SHP77 (cell line): ENCODE data around the gene GALNT17.

Experiments used
- DNase-seq, 2 experiments: peaks; one replicate each; lab custom pipeline; 2025; lab: John Stamatoyannopoulos, UW

GALNT17 gene

DNA sequence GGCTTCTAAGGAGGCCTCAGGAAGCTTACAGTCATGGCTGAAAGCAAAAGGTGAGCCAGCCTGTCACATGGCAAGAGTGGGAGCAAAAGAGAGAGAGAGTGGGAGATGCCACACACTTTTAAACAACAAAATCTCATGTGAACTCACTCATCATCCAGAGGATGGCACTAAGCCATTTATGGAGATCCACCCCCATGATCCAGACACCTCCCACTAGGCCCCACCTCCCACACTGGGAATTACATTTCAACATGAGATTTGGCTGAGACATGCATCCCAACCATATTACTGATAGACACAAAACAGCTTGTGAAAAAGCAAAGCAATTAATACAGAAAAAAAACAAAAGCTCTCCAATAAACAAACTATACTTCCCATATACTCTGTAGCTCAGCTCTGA is 210.3 kb downstream of the GALNT17 start:
- no peak for DNase-seq

DNA sequence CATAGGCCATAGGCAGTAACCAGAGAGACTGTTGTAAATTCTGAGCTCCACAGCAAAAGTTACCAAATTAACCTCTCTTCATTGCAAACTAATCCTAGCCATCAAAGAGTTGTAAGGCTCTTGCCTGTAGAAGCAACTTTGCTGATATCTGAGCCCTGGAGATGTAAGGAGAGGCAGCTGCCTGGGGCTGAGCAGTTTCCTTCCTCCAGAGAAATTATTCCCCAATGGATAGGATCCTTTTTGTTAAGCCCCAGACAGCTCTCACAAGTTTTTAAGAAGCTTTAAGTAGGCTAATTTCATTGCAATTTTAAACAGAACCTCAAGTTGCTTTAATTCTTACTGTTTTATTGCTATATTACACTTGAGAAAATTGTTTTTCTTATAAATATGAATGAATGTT is 211.1 kb downstream of the GALNT17 start:
- no peak for DNase-seq

DNA sequence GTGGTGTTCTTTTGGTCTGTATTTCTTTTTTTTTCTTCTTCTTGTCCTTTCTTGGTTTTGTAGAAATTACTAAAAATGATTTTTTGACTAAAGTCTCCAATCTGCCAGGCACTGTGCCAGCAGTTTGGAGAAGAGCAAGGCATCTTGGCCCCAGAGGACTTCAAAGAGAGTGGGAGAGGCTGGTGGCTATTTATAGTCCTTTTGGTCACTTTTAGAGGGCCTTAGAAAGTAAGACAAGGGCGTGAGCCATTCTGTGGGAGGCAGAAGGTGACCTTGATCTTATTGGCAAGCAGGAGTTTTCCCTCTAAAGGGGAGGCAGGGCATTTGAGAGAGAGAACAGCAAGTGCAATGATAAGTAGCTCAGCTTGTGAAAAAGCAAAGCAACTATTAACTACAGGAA is 211.9 kb downstream of the GALNT17 start:
- no peak for DNase-seq

DNA sequence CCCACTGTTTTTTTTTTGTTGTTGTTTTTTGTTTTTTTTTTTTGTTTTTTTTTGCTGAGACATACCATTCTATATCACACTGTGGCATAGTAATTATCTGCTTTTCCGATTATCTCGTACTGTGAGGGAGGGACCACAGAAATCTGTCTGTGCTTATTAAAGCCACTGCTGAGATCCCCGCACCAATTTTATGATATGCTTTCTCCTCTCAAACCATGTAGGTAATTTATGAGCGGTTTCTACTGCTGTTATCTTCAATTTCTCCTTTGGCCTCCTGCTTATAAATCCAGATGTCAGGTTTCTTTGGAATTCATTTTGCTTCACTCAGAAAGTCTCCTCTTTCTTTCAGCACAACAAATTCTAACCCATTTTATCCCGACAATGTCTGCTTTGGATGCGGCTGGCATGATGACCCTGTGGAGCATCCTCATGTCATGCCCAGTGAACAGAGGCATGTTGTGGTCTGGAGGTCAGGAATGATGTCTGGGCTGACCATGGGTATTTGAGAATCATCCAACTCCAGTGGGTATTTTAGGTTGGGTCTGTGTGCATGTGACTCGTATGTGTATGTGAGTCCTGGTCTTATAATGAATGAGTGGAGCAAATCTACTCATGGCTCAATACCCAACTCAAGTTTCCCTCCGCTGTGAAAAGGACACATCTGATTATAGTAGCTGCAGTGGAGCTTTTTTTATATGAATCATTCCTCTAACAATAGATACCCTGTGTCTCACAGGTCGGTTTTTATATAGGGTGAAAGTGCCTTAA is 213.4 kb downstream of the GALNT17 start:
- DNase-seq = no peak

DNA sequence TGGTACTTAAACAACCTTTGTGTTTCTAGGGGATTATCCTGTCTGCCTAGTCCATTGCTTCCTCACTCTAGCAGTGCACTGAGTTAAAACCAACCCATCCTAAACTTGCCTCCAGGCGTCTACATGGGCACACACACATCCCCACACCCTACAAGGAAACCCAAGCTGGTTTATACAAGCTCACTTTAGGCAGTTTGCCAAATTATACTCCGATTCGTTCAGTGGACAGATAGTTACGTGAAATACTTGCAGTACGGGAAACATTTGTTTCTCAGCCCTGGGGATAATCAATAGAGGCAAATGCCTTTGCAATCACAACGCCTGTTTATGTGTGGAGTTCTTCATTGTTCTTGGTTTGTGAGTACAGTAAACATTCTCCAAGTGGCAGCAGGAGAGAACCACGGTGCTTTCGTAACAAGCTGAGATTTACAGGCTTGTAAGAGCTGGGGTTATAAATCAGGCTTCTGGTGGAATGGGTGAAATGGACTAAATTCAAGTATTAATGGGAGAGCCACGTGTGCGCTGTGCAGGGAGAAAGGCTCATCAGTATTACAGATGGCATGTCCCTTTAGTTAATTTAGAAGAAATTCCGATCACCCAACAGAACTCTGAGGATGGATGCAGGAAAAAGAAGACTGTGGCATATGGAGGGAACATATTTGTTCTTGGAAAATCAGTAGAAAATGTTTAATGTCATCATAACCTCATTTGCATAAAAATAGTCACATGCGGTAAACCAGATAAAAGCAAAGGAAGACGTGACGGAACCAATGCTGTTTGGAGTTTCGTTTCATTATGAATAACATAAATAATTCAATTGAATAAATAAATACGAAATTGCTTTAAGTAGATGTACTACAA is 217.1 kb downstream of the GALNT17 start:
- DNase-seq = no peak

DNA sequence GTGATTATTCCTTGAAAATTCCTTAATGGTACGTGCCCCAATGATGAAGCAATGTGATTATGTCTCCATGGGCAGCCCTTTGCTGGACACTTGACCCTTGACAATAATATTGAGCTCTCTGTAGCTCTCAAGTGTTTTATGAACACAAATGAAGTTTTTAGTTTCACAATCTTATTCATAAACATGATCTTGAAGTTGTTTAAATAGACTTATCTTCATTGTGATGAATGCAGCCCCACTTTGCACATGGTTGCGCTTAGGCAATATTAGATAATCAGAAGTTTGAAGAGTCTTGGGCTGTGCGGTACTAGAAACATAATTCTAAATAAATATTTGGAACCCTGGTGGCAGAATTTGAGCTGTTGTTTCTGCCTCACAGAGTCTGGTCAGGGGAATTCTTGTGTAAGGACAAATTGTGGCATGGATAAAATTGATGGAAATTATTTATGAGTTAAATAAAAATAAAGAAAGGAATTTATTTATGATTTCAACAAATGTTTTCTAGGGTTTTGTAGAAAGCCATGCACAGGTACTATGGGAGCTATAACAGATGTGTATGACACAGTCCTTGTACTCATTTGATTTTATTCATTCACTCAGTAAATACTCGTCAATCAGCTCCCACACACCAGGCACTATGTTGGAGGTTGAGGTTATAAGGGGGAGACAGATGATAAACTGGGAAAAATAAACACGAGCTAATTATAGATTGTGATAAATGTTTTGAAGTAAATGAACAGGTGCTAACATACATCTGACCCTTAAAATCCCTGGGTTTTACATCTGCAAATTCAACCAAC is 217.9 kb downstream of the GALNT17 start:
- no peak for DNase-seq

DNA sequence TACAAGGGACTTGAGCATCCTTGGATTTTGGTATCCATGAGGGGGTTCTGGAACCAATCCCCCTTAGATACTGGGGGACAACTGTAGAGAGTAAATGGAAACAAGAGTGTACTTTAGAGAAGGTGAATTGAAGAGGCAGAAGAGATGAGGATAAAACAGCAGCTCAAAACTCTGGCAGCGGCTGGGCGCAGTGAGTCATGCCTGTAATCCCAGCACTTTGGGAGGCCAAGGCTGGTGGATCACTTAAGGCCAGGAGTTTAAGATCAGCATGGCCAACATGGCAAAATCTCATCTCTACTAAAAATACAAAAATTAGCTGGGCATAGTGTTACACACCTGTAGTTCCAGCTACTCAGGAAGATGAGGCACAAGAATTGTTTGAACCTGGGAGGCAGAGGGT is 218.7 kb downstream of the GALNT17 start:
- no peak for DNase-seq

DNA sequence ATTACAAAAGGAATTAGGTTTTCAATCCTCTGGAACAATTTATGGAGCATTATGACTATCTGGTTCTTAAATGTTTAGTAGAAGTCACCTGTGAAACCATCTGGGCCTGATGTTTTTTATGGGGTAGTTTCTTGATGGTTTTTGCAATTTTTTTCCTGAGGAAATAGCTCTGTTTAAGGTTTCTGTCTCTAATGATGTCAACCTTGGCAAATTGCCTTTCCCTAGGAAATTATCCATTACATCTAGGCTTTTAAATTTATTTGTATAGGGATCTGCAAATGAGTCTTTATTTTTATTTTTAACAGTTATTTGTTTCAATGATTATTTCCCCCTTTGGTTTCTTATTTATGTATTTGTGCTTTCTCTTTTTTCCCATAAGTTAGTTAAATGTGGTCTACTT is 222.8 kb downstream of the GALNT17 start:
- DNase-seq = no peak

DNA sequence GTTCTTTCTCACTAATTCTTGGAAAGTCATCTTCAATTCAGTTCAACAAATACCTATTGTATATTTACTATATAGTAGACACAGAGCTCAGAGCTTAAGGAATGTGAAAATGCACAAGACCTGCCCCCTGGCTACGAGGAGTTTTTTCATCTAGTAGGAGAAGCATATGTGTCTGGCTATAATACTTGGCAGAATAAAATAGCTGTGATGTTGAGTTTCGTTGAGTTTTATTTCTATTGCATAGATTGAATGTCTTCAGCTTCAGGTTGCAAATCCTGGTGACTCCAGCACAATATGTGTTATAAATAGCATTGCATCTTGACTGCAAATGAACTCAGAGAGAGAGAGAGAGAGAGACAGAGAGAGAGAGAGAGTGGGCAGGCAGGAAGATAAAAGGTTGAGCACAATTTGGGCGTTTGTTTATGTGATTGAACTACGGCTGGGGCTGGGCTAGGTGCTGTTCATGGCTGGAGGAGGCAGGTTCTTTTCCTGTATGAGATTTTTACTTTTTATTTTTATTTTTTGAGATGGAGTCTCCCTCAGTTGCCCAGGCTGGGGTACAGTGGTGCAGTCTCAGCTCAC is 229.6 kb downstream of the GALNT17 start:
- no peak for DNase-seq

DNA sequence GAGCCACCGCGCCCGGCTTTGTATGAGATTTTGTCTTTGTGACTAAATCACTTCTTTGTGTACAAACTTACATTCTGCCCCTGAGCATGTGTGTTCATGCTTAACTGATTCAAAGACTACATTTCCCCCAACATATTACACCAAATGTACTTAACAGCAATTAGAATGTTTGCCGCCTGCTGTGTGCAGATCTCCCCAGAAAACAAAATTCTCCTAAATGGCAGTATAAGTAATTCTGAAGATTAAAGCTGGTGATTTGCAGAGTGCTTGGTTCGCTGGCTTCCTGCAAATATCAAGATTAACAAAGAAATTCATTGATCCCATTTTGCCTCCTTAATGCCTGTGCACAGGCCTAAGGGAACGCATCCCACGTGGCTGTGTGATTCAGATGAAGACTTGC is 230.3 kb downstream of the GALNT17 start:
- DNase-seq = no peak

DNA sequence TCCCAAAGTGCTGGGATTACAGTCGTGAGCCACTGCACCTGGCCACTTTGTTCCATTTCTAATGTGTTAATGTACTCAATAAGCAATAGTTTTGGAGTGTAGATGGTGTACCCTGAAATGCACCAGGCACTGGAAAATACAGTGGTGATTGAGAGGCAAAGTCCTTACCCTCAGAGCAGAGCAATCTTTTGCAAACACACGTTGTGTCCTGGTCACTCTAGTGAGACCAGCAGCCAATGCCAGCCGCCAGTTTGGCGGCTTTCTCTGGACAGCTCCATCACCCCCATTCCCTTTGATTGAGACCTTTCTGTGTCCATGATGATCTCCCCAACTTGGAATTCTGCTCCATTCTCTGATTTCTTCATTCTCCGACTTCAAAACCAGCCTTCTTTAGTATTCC is 231.3 kb downstream of the GALNT17 start:
- DNase-seq = no peak

DNA sequence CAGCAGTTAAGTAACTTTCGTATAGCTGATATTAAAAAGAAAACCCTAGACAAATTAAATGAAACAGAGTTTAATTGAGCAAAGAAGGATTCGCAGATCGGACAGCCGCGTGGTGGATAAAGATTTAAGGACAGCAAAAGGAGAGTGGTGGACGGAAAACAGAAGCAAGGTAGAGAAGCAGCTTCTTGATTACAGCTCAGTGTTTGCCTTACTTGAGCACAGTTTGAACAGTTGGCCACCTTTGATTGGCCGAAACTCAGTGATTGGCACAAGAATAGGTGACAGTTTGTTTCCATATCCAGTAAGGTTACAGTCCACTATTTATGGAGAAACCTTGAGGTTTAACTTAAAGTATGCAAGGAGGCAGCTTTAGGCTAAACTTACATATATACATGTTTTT is 231.7 kb downstream of the GALNT17 start:
- DNase-seq = no peak

DNA sequence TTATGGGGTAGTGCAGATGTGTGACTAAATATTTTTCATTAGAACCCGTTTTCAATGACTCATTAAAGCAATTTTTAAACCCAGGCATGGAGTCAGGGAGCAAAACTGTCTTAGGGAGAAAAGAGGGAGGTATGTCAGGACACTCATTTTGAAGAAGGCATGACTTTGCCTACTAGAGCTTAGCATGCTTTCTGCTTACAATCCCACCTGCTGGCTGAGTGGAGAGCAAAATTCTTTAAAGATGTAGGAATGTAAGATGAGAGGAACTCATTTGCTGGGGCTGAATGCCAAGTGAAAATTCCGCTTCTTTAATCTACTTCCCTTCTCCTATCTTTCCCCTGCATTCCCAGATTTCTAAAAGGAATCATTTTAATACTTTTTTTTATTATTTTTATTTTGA is 232.6 kb downstream of the GALNT17 start:
- no peak for DNase-seq

DNA sequence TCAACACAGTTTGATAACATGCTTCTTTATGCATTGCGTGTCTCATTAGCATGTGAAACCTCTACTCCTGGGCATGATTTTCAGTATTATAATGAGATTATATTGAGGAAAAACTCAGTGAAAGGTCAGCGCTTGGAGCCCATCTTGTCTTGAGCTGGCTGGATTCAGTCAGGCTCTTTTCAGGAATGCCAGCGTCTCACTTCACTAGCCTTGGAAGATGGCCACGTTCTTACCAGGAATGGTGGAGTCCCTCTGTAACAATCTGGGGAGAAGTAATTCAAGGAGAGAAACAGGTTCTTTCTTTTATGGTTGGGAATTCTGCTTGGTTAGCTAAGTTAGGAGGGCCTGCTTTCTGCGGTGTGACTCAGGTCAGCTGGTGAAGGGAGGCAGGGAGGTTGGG is 241.0 kb downstream of the GALNT17 start:
- no peak for DNase-seq

DNA sequence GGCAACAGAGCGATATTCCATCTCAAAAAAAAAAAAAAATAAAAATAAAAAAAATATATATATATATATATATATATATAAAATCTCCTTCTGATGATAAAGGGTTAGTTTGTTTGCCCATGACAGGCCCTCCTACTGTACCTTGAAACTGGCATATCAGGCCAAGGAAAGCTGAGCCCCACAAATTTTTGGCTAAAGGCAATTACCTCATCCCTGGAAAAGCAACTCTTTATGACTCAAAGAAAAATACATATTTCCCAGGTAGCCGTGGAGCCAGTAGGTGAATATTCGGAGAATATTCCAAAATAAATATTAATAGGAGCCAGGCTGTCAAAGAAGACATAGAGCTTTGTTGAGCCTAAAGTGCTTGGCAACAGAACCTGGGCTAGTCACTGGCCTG is 245.1 kb downstream of the GALNT17 start:
- no peak for DNase-seq

DNA sequence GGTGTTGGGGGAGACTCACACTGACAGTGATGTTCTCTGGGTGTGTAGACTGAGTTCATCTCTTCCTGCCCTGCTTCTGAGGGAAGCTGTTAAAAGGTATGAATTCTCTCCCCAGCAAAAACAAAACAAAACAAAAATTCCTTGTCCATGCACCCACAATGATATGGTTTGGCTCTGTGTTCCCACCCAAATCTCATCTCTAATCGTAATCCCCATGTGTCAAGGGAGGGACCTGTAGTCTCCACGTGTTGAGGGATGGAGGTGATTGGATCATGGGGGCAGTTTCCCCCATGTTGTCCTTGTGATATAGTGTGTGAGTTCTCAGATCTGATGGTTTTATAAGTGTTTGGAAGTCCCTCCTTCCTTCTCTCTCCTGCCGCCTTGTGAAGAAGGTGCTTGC is 245.5 kb downstream of the GALNT17 start:
- DNase-seq = no peak

DNA sequence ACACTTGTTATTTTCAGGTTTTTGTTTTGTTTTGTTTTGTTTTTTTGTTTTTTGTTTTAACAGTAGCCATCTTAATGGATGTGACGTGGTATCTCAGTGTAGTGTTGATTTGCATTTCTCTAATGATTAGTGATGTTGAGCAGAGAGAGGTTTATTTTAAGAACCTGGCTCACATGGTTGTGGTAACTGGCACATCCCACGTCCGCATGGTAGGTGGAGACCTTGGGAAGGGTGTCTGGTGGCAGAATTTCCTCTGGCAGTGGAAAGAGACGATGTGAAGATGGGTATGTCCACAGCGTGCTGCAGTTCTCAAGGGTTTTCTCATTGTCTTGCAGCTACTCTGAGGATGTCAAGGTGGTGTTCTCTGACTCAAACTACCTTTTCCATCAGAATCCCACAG is 252.2 kb downstream of the GALNT17 start:
- DNase-seq = no peak

DNA sequence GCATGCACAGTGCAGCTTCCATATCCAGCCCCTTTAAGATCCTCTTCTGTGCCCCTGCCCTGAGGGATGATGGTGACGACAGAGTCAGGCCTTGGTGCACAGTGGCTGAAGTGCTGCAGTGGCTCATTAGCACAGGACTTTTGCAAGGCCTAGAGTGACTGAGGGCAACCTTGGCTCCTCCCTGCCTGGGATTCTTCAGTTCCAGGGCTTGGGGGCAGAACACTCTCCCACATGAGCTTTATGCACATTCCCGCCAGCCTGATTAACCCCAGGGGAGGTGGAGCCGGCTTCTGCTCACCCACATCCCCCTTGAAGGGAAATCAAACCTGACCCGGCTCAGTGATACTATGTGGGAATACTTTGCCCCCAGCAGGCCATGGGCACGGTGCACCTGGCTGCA is 253.4 kb downstream of the GALNT17 start:
- no peak for DNase-seq

DNA sequence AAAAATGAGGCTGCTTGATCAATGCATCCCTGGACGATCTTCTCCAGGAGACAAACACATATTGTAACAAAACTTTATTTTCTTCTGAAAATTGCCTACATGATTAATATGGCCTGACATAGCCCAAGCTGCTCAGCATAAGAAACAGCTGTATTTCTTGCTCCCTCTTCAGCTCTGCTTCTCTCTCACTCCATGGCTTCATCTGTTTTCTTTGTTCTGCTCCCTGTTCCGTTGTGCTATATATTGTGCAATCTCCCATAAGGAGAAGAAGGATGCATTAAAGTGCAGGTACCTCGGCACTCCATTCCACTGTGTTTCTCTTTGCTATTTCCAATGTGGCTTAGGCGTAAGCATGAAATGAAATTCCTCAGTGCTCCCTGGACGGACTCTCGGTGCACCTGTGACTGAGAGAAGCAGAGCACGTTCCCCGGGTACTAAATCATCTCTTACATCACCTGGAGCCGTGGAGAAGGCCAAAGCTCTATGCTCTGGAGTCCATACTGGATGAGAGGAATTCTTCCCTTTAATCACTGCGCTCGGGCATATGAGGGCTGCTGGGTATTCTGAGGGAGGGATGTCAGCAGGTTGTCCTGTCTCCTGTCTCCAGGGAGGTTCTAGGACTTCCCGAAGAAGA is 254.3 kb downstream of the GALNT17 start:
- no peak for DNase-seq

DNA sequence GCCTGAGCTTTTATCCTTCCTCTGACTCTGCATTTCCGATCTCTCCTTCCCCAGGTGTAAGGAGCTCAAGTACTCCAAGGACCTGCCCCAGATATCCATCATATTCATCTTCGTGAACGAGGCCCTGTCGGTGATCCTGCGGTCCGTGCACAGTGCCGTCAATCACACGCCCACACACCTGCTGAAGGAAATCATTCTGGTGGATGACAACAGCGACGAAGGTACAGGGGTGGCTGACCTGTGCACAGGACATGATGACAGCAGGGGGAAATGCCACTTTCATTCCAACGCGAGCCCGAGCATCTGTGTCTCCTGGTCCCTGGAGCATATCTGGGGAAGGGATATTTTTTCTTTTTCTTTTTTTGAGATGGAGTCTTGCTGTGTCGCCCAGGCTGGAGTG is 256.2 kb downstream of the GALNT17 start:
- no peak for DNase-seq

DNA sequence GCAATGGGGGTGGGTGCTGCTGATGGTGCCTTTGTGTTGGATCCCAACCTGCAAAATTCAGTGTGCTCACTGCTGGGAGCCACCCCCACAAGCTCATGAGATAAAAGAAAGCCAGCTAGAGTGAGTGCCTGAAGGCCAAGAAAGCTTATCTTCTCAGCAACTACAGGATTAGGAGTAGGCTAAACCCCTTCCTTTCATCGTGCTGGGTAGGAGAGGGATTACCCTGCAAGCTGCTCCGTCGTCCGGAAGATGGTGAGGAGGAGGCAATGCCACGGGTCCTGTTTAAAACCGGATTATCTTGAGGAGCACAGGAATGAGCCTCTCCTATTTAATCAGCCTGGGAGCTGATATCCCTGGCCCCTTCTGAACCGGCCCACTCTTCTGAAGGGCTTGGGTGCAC is 258.0 kb downstream of the GALNT17 start:
- no peak for DNase-seq

DNA sequence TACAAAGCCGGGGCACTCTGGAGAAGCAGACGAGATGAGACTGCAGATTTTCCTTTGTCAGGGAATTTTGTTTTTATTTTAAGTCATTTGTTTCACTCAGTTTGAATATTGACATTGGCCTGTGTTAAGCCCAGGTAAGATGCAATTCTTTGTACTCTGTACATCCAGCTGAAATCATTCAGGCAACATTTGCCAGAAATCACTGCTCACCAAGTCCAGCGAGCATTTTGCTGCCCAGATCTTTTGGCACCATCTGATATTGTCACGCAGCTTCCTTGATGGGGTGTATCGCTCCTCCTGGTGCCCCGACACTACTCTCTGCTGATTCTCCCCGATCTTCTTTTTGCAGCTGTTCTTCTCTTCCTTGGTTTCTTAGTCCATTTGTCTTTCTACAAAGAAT is 261.7 kb downstream of the GALNT17 start:
- DNase-seq = no peak
